Smooth muscle cell (in vitro differentiated cells): ENCODE measurements around the gene CYP3A4. TPM values are rescaled to one million over a fixed set of nuclear protein-coding genes. Genes with fewer than 3 reads are reported as not detected.
"Not testable (repeated sequence)": the region's sequence is repeated elsewhere in the genome, so short reads cannot be mapped to it uniquely, and the experiment has no call there.

ENCODE experiments used
- DNase-seq: peaks from one replicate; lab custom pipeline; 2025; ENCODE audit not compliant: unreplicated experiment; lab: John Stamatoyannopoulos, UW
- H2AFZ ChIP-seq: fragments of 200-600 bp; sonication (generic); 2 replicates; pipeline ENCODE4 v1.6.0; 2016; ENCODE audit warnings: antibody characterized with exemption, low read depth, mild to moderate bottlenecking
- H3F3A ChIP-seq: fragments of 200-600 bp; sonication (generic); 2 replicates; pipeline ENCODE4 v1.6.0; 2017; ENCODE audit warnings: antibody characterized with exemption, low read depth
- H3K27ac ChIP-seq: fragments of 200-600 bp; sonication (generic); 2 replicates; pipeline ENCODE4 v1.5.1; 2016; ENCODE audit warnings: low read depth, mild to moderate bottlenecking
- H3K27me3 ChIP-seq: fragments of 200-600 bp; sonication (generic); 2 replicates; pipeline ENCODE4 v1.6.1; 2016; ENCODE audit warnings: low read depth, mild to moderate bottlenecking
- H3K36me3 ChIP-seq: fragments of 200-600 bp; sonication (generic); 2 replicates; pipeline ENCODE4 v1.5.1; 2016; ENCODE audit warnings: low read depth
- H3K4me1 ChIP-seq: fragments of 200-600 bp; sonication (generic); 2 replicates; pipeline ENCODE4 v1.5.1; 2016; ENCODE audit warnings: low read depth
- H3K4me2 ChIP-seq: fragments of 200-600 bp; sonication (generic); 2 replicates; pipeline ENCODE4 v1.6.0; 2016; ENCODE audit warnings: mild to moderate bottlenecking
- H3K4me3 ChIP-seq: fragments of 200-600 bp; sonication (generic); 2 replicates; pipeline ENCODE4 v1.5.1; 2016; ENCODE audit warnings: mild to moderate bottlenecking
- H3K79me2 ChIP-seq: fragments of 200-600 bp; sonication (generic); 2 replicates; pipeline ENCODE4 v1.6.0; 2016; ENCODE audit warnings: low read depth, mild to moderate bottlenecking
- H3K9ac ChIP-seq: fragments of 200-600 bp; sonication (generic); 2 replicates; pipeline ENCODE4 v1.6.0; 2016; ENCODE audit warnings: low read depth
- H3K9me3 ChIP-seq: fragments of 200-600 bp; sonication (generic); replicated peaks from 2 replicates; pipeline ENCODE4 v1.5.1; 2016; ENCODE audit warnings: low read depth
- H4K20me1 ChIP-seq: fragments of 200-600 bp; sonication (generic); 2 replicates; pipeline ENCODE4 v1.6.0; 2016; ENCODE audit warnings: low read depth
- CTCF ChIP-seq: fragments of 200-600 bp; sonication (generic); IDR thresholded peaks from 2 replicates; pipeline ENCODE4 v1.5.1; 2017; ENCODE audit warnings: borderline replicate concordance, mild to moderate bottlenecking, antibody characterized with exemption; ENCODE audit not compliant: insufficient read depth, poor library complexity, severe bottlenecking
- WGBS: methylation state at CpG from one replicate; pipeline ENCODE4 v1.1.7; 2016; ENCODE audit warnings: low lambda C conversion rate; 5-methylcytosine and 5-hydroxymethylcytosine counted together
- polyA plus RNA-seq: library from polyadenylated mRNA; unstranded; fragments of >200 nt; fragmentation: Nextera tagmentation; extraction: Ambion mirVana; gene quantifications from 2 replicates; pipeline ENCODE4 v1.2.1, GENCODE V29; 2016
- total RNA-seq: library from RNA; depleted of rRNA; stranded (reverse); fragments of >200 nt; gene quantifications from 2 replicates; pipeline ENCODE4 v1.2.3, GENCODE V29; 2014

CYP3A4 gene
- total and polyA plus RNA-seq, 2 experiments from 2014 or later = not detected

- no peak for DNase-seq
- no peak for TF ChIP-seq CTCF
- Histone ChIP-seq H3K4me3 (no peak overlapping the region), H3K4me1 (no peaks in the 10 kb centered on the region), H3K36me3 (no peaks in the 10 kb centered on the region), H3K4me2 (no peak overlapping the region), H3F3A (no peaks in the 10 kb centered on the region), H3K79me2 (no peaks in the 10 kb centered on the region), H3K27ac (no peak overlapping the region), H3K27me3 (no peaks in the 10 kb centered on the region), H3K9ac (no peak overlapping the region), H4K20me1 (no peaks in the 10 kb centered on the region), H3K9me3 (no peaks in the 10 kb centered on the region), H2AFZ (no peak overlapping the region)
- 69% methylated on average over 2 of the region's 2 CpGs for WGBS
These were observed 44.0 kb downstream of the CYP3A4 start for GRCh38 chr7:99739699-99740572.

- no peaks in the 10 kb centered on the region for H3K27me3 ChIP-seq
- 83% methylated on average over 1 of the region's 1 CpG for WGBS
- no peaks in the 10 kb centered on the region for H3K79me2 ChIP-seq
- no peaks in the 10 kb centered on the region for H4K20me1 ChIP-seq
- H3F3A ChIP-seq = no peaks in the 10 kb centered on the region
- H3K27ac ChIP-seq = peak overlapping the region; percentile 19
- H3K4me3 ChIP-seq = no peak overlapping the region
- DNase-seq = no peak
- H3K4me1 ChIP-seq = no peaks in the 10 kb centered on the region
- no peak for TF ChIP-seq CTCF
- no peak overlapping the region for H3K4me2 ChIP-seq
- no peaks in the 10 kb centered on the region for H3K36me3 ChIP-seq
- H3K9me3 ChIP-seq = no peaks in the 10 kb centered on the region
- H2AFZ ChIP-seq = no peak overlapping the region
- H3K9ac ChIP-seq = no peak overlapping the region
These were observed 46.3 kb downstream of the CYP3A4 start for GRCh38 chr7:99737726-99738125.

GRCh38 chr7:99736667-99737066, 47.3 kb downstream of the CYP3A4 start:
- not testable (repeated sequence) for H3K9ac ChIP-seq, H4K20me1 ChIP-seq, H3K4me2 ChIP-seq, H2AFZ ChIP-seq, H3K27me3 ChIP-seq, H3K36me3 ChIP-seq, DNase-seq, H3K27ac ChIP-seq, H3F3A ChIP-seq, H3K9me3 ChIP-seq, H3K79me2 ChIP-seq, H3K4me3 ChIP-seq, H3K4me1 ChIP-seq
- WGBS = 96% methylated on average over 4 of the region's 4 CpGs

- no peak for DNase-seq
- 81% methylated on average over 5 of the region's 5 CpGs for WGBS
- H3K27ac ChIP-seq = no peak within 1 kb of the TSS
These were observed 49.0 kb downstream of the CYP3A4 start, which contains the start of gene CYP3A7 for GRCh38 chr7:99734987-99735386. CYP3A7 (minus strand) TSS chr7:99735196; CDS start chr7:99735093, 103 bp downstream.

More at GRCh38 chr7:99734987-99735386, 49.0 kb downstream of the CYP3A4 start, which contains the start of gene CYP3A7:
- Histone ChIP-seq H3K4me1 (no peaks in the 10 kb centered on the region), H3K79me2 (no peaks in the 10 kb centered on the region), H3K9ac (no peak within 1 kb of the TSS), H3K9me3 (no peaks in the 10 kb centered on the region), H3F3A (no peaks in the 10 kb centered on the region), H2AFZ (no peak within 1 kb of the TSS), H3K36me3 (no peaks in the 10 kb centered on the region), H3K27me3 (no peaks in the 10 kb centered on the region), H3K4me3 (no peak within 1 kb of the TSS), H4K20me1 (no peaks in the 10 kb centered on the region), H3K4me2 (no peak within 1 kb of the TSS)
- TF ChIP-seq CTCF = no peak
